SK-N-SH (cell line): Measurements from ENCODE around the gene ZGPAT.
"Not testable (repeated sequence)": the region's sequence is repeated elsewhere in the genome, so short reads cannot be mapped to it uniquely, and the experiment has no call there.

Source experiments
- CTCF ChIP-seq: fragments of 200-600 bp; sonication (generic); IDR thresholded peaks from 2 replicates; pipeline ENCODE4 v1.6.1; 2017; ENCODE audit warnings: antibody characterized with exemption, mild to moderate bottlenecking, moderate library complexity
- EP300 ChIP-seq, 2 experiments: IDR thresholded peaks; 2 replicates each; pipeline versions ENCODE4 v1.4.0 to v1.6.1; 2012; ENCODE audit warnings: borderline replicate concordance in 1 of 2, low read depth in 1 of 2, low read length in 1 of 2
- JUND ChIP-seq: IDR thresholded peaks from 2 replicates; pipeline ENCODE4 v1.4.0; 2012
- PBX3 ChIP-seq: IDR thresholded peaks from 2 replicates; pipeline ENCODE4; 2012
- POLR2AphosphoS5 ChIP-seq: IDR thresholded peaks from 2 replicates; pipeline ENCODE4 v1.6.1; 2012; ENCODE audit warnings: low read depth, low read length
- REST ChIP-seq: IDR thresholded peaks from 2 replicates; pipeline ENCODE4 v1.6.1; 2012; ENCODE audit warnings: mild to moderate bottlenecking, low read depth, low read length, moderate library complexity
- SMC3 ChIP-seq: IDR thresholded peaks from 2 replicates; pipeline ENCODE4 v1.6.1; 2012; ENCODE audit warnings: low read depth, low read length, improper control_type of control experiment
- USF2 ChIP-seq: fragments of 150-350 bp; IDR thresholded peaks from 2 replicates; pipeline ENCODE4 v1.6.1; 2017; ENCODE audit warnings: antibody characterized with exemption, low read length, low read depth, borderline replicate concordance

- not testable (repeated sequence) for TF ChIP-seq SMC3; CTCF; REST; POLR2AphosphoS5; EP300 (IDR thresholded peaks at IDR 0.05; ENCODE audit: borderline replicate concordance in 1 of 2, low read depth in 1 of 2, low read length in 1 of 2); JUND; USF2; PBX3
These were observed 15.3 kb downstream of the ZGPAT start for GRCh38 chr20:63722967-63723622.
